H1 (cell line): ENCODE results near the gene SPATA31D1. TPM values are rescaled to one million over a fixed set of nuclear protein-coding genes. Genes with fewer than 3 reads are reported as not detected.

ENCODE experiments used
- CTCF ChIA-PET: fragments of 300-600 bp; sonication (Branson Sonifier 250); formaldehyde crosslinking; loops from one replicate; lab custom pipeline; 2021; ENCODE audit not compliant: partially characterized antibody; lab: Charles Lee
- POLR2A ChIA-PET: fragments of 300-600 bp; sonication (Branson Sonifier 250); formaldehyde crosslinking; loops from one replicate; lab custom pipeline; 2021; ENCODE audit warnings: inconsistent platforms; ENCODE audit not compliant: partially characterized antibody; lab: Charles Lee
- DNase-seq, 2 experiments: peaks; one replicate each; pipeline versions ENCODE4 v3.0.0 to v3.0.0-alpha.2; 2010 to 2022; ENCODE audit warnings: low spot score in 2 of 2, low read depth in 1 of 2, mixed read lengths in 1 of 2
- FAIRE-seq: peaks from 2 replicates; lab custom pipeline; 2011; peaks lifted over from hg19 to GRCh38; lab: Jason Lieb, UNC
- H2AFZ ChIP-seq: 2 replicates; pipeline ENCODE4 v1.8.1; 2012; ENCODE audit warnings: low read length, inconsistent platforms
- H2AK5ac ChIP-seq: 2 replicates; pipeline ENCODE4 v1.6.1; 2013; ENCODE audit warnings: low read depth, low read length
- H2BK120ac ChIP-seq: replicated peaks from 2 replicates; pipeline ENCODE3; 2013; ENCODE audit warnings: low read depth, low read length, inconsistent platforms
- H2BK12ac ChIP-seq: 2 replicates; pipeline ENCODE4 v1.6.1; 2013; ENCODE audit warnings: low read depth, low read length
- H2BK15ac ChIP-seq: 2 replicates; pipeline ENCODE4 v1.6.1; 2013; ENCODE audit warnings: low read length
- H2BK20ac ChIP-seq: 2 replicates; pipeline ENCODE4 v1.6.1; 2013; ENCODE audit warnings: low read length
- H2BK5ac ChIP-seq: 2 replicates; pipeline ENCODE4 v1.6.1; 2013; ENCODE audit warnings: low read depth, low read length
- H3K14ac ChIP-seq: 2 replicates; pipeline ENCODE4 v1.6.1; 2013; ENCODE audit warnings: inconsistent platforms; ENCODE audit not compliant: insufficient read length
- H3K18ac ChIP-seq: 2 replicates; pipeline ENCODE4 v1.6.1; 2013; ENCODE audit warnings: low read length; ENCODE audit errors: extremely low read depth
- H3K23ac ChIP-seq: 2 replicates; pipeline ENCODE4 v1.6.1; 2013; ENCODE audit warnings: inconsistent platforms; ENCODE audit not compliant: insufficient read length
- H3K23me2 ChIP-seq: 2 replicates; pipeline ENCODE4 v1.6.1; 2013; ENCODE audit warnings: low read depth, low read length
- H3K27ac ChIP-seq: 2 replicates; pipeline ENCODE4 v1.6.1; 2011; ENCODE audit warnings: low read depth, low read length, inconsistent platforms
- H3K27me3 ChIP-seq, 4 experiments: replicated peaks in 1 of 4; 1 replicate in 1 of 4; 2 replicates in 3 of 4; pipeline versions ENCODE4 v1.6.1 to v1.8.1; 2011 to 2013; ENCODE audit warnings: low read length in 3 of 4, mild to moderate bottlenecking in 3 of 4, inconsistent platforms in 2 of 4, mixed read lengths in 2 of 4, moderate library complexity in 1 of 4; ENCODE audit not compliant: control insufficient read depth in 3 of 4, insufficient read depth in 3 of 4; ENCODE audit errors: extremely low read depth in 1 of 4
- H3K36me3 ChIP-seq, 4 experiments: 2 replicates each; pipeline versions ENCODE4 v1.6.1 to v1.8.1; 2011 to 2013; ENCODE audit warnings: mild to moderate bottlenecking in 4 of 4, low read length in 3 of 4, moderate library complexity in 2 of 4, control low read depth in 1 of 4, inconsistent platforms in 1 of 4; ENCODE audit not compliant: insufficient read depth in 4 of 4, control insufficient read depth in 2 of 4
- H3K4ac ChIP-seq: replicated peaks from 2 replicates; pipeline ENCODE3; 2013; ENCODE audit warnings: low read length, low read depth, mixed read lengths, inconsistent platforms; ENCODE audit not compliant: insufficient read length
- H3K4me1 ChIP-seq, 4 experiments: replicated peaks in 1 of 4; 1 replicate in 1 of 4; 2 replicates in 3 of 4; pipeline versions ENCODE4 v1.6.1 to v1.8.1; 2011 to 2013; ENCODE audit warnings: low read length in 3 of 4, inconsistent platforms in 2 of 4, mixed read lengths in 1 of 4; ENCODE audit not compliant: insufficient read depth in 4 of 4, control insufficient read depth in 3 of 4
- H3K4me2 ChIP-seq, 2 experiments: 2 replicates each; pipeline versions ENCODE4 v1.6.1 to v1.8.1; 2011 to 2013; ENCODE audit warnings: low read depth in 2 of 2, low read length in 2 of 2, control low read depth in 1 of 2, inconsistent platforms in 1 of 2, mild to moderate bottlenecking in 1 of 2; ENCODE audit not compliant: insufficient read depth in 1 of 2
- H3K4me3 ChIP-seq, 4 experiments: fragments of 200-600, 300-600 bp in 1 of 4; sonication (generic), shearing (Covaris generic), sonication (Bioruptor Twin) in 1 of 4; 2 replicates each; pipeline versions ENCODE4 v1.5.1 to v1.8.1; 2011 to 2016; ENCODE audit warnings: low read length in 4 of 4, low read depth in 3 of 4, control low read depth in 2 of 4, inconsistent platforms in 2 of 4, mild to moderate bottlenecking in 2 of 4, mixed read lengths in 1 of 4, moderate library complexity in 1 of 4; ENCODE audit not compliant: insufficient read depth in 2 of 4; ENCODE audit errors: extremely low read depth in 1 of 4
- H3K56ac ChIP-seq: replicated peaks from 2 replicates; pipeline ENCODE3; 2013; ENCODE audit warnings: low read depth, mild to moderate bottlenecking, mixed read lengths, low read length, inconsistent platforms; ENCODE audit not compliant: insufficient read length
- H3K79me1 ChIP-seq: 2 replicates; pipeline ENCODE4 v1.6.1; 2013; ENCODE audit warnings: low read depth, low read length, control low read depth
- H3K79me2 ChIP-seq, 2 experiments: 2 replicates each; pipeline versions ENCODE4 v1.6.1 to v1.8.1; 2012 to 2013; ENCODE audit warnings: low read length in 2 of 2, mild to moderate bottlenecking in 2 of 2, inconsistent platforms in 1 of 2; ENCODE audit not compliant: insufficient read depth in 2 of 2, control insufficient read depth in 1 of 2
- H3K9ac ChIP-seq, 4 experiments: replicated peaks in 1 of 4; 1 replicate in 1 of 4; 2 replicates in 3 of 4; pipeline versions ENCODE4 v1.6.1 to v1.8.1; 2011 to 2013; ENCODE audit warnings: low read depth in 3 of 4, low read length in 3 of 4, control low read depth in 2 of 4, mild to moderate bottlenecking in 2 of 4, moderate library complexity in 2 of 4, inconsistent platforms in 1 of 4; ENCODE audit errors: extremely low read depth in 1 of 4
- H3K9me3 ChIP-seq, 2 experiments: 2 replicates each; pipeline versions ENCODE4 v1.6.1 to v1.8.1; 2012 to 2013; ENCODE audit warnings: mild to moderate bottlenecking in 2 of 2, moderate library complexity in 2 of 2, control low read depth in 1 of 2, inconsistent platforms in 1 of 2, low read depth in 1 of 2, low read length in 1 of 2, mixed read lengths in 1 of 2; ENCODE audit not compliant: insufficient read depth in 2 of 2
- H4K20me1 ChIP-seq, 2 experiments: replicated peaks in 1 of 2; 2 replicates each; pipeline versions ENCODE3 to v1.8.1; 2011 to 2013; ENCODE audit warnings: inconsistent platforms in 2 of 2, low read length in 2 of 2, mild to moderate bottlenecking in 1 of 2; ENCODE audit not compliant: insufficient read depth in 2 of 2, control insufficient read depth in 1 of 2
- H4K5ac ChIP-seq: 2 replicates; pipeline ENCODE4 v1.6.1; 2013; ENCODE audit warnings: low read length, low read depth, mixed read lengths, inconsistent platforms; ENCODE audit not compliant: insufficient read length
- H4K8ac ChIP-seq: 2 replicates; pipeline ENCODE4 v1.8.0; 2013; ENCODE audit warnings: mild to moderate bottlenecking, moderate library complexity, low read length, inconsistent platforms; ENCODE audit not compliant: insufficient read depth; ENCODE audit errors: extremely low read depth
- H4K91ac ChIP-seq: replicated peaks from 2 replicates; pipeline ENCODE3; 2013; ENCODE audit warnings: low read length, mixed read lengths, inconsistent platforms; ENCODE audit not compliant: insufficient read length
- BACH1 ChIP-seq: IDR thresholded peaks from 2 replicates; pipeline ENCODE4 v1.6.1; 2012; ENCODE audit warnings: low read length, improper control_type of control experiment
- CEBPB ChIP-seq: IDR thresholded peaks from 2 replicates; pipeline ENCODE4 v1.6.1; 2012; ENCODE audit warnings: low read depth, low read length
- CHD1 ChIP-seq: IDR thresholded peaks from 2 replicates; pipeline ENCODE4 v1.6.1; 2012; ENCODE audit warnings: low read depth, low read length, improper control_type of control experiment
- HDAC2 ChIP-seq, 2 experiments: fragments of 300-600 bp in 1 of 2; sonication (generic) in 1 of 2; IDR thresholded peaks; 2 replicates each; pipeline ENCODE4 v1.6.1; 2011 to 2012; ENCODE audit warnings: low read depth in 2 of 2, low read length in 2 of 2, mild to moderate bottlenecking in 2 of 2, moderate library complexity in 2 of 2, borderline replicate concordance in 1 of 2, inconsistent platforms in 1 of 2
- HDAC6 ChIP-seq: IDR thresholded peaks from one replicate; pipeline ENCODE4 v1.7.1; 2012; ENCODE audit warnings: low read depth, mild to moderate bottlenecking, inconsistent platforms, low read length, moderate library complexity
- KDM4A ChIP-seq: IDR thresholded peaks from one replicate; pipeline ENCODE4 v1.7.1; 2012; ENCODE audit warnings: low read depth, mild to moderate bottlenecking, moderate library complexity, low read length, inconsistent platforms; ENCODE audit not compliant: severe bottlenecking
- NRF1 ChIP-seq: IDR thresholded peaks from 2 replicates; pipeline ENCODE4 v1.6.1; 2011; ENCODE audit warnings: mild to moderate bottlenecking, low read depth, low read length, improper control_type of control experiment
- POLR2A ChIP-seq, 2 experiments: IDR thresholded peaks; 1 replicate in 1 of 2; 2 replicates in 1 of 2; pipeline ENCODE4 v1.6.1; 2011; ENCODE audit warnings: low read depth in 2 of 2, low read length in 2 of 2, mild to moderate bottlenecking in 2 of 2; ENCODE audit errors: control extremely low read depth in 1 of 2
- POU5F1 ChIP-seq: IDR thresholded peaks from 2 replicates; pipeline ENCODE4 v1.6.1; 2011; ENCODE audit warnings: low read depth, mild to moderate bottlenecking, low read length, moderate library complexity
- RXRA ChIP-seq: IDR thresholded peaks from 2 replicates; pipeline ENCODE4 v1.6.1; 2011; ENCODE audit warnings: low read depth, mild to moderate bottlenecking, low read length, moderate library complexity; ENCODE audit not compliant: insufficient read depth
- SP1 ChIP-seq: IDR thresholded peaks from 2 replicates; pipeline ENCODE4 v1.6.1; 2011; ENCODE audit warnings: low read depth, low read length
- SRF ChIP-seq: IDR thresholded peaks from 2 replicates; pipeline ENCODE4 v1.6.1; 2011; ENCODE audit warnings: mild to moderate bottlenecking, low read depth, low read length, moderate library complexity
- SUZ12 ChIP-seq: fragments of 200-600 bp; sonication (generic); IDR thresholded peaks from 2 replicates; pipeline ENCODE4 v1.6.1; 2012; ENCODE audit warnings: mild to moderate bottlenecking, inconsistent platforms, low read length, moderate library complexity, mixed read lengths
- WGBS, 2 experiments: shearing (Covaris generic) in 1 of 2; methylation state at CpG; one replicate each; pipeline versions ENCODE4 v1.1.6 to v1.1.7; 2013 to 2015; ENCODE audit warnings: low lambda C conversion rate in 2 of 2, mixed read lengths in 2 of 2, inconsistent platforms in 1 of 2, low coverage in 1 of 2, missing lambda C conversion rate in 1 of 2; ENCODE audit not compliant: insufficient replicate concordance in 2 of 2, insufficient coverage in 1 of 2, insufficient read length in 1 of 2; ENCODE audit errors: extremely low coverage in 1 of 2, missing lambda C conversion rate in 1 of 2; 5-methylcytosine and 5-hydroxymethylcytosine counted together
- polyA plus RNA-seq, 7 experiments: library from polyadenylated mRNA; depleted of rRNA in 3 of 7; stranded (reverse) in 5 of 7; unstranded in 2 of 7; fragments of >200 nt in 5 of 7; fragments of 200-250 nt in 2 of 7; gene quantifications; 1 replicate in 5 of 7; 2 replicates in 1 of 7; 4 replicates in 1 of 7; pipeline versions ENCODE4 v1.2.1 to v1.2.3, GENCODE V29; 2011 to 2013; ENCODE audit warnings: missing spikeins in 2 of 7, mixed read lengths in 2 of 7
- total RNA-seq: library from RNA; stranded (reverse); fragmentation: NEBNext Ultra II Directional; extraction: Animal tissue kit (Norgen Biotek cat#: 25700); gene quantifications from 2 replicates; pipeline ENCODE4 v1.2.1, GENCODE V29; 2021
- TF ChIP-seq, protein P1 (sequence below): IDR thresholded peaks from 2 replicates; pipeline ENCODE4 v1.6.1; 2011; ENCODE audit warnings: low read length, improper control_type of control experiment

SPATA31D1 gene
- total and polyA plus RNA-seq, 2 of the 8 experiments (the other 6 are each of a cell fraction or from before 2014, with no cell fraction given), result not detected

DNA sequence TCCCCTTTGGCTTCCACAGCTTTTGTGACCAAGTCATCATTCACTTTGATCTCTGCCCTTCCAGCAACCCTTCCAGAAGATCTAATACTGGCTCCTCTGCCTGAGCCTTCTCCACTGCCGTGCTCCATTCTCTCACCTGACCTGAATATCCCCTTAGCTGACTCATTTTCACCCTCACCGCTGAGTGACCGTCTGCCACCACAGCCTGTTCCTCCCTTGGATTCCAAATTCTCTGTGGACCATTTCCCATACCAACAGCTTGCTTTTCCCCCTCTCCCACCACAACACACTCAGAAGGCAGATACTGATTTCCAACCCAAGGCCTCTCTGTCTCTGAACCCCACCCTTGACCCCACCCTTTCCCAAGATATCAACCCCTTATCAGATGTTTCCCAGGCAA is 20.5 kb upstream of the SPATA31D1 start:
- ChIA-PET POLR2A (no interaction called here), CTCF (no interaction called here)
- H4K91ac ChIP-seq, result no peak overlapping the region
- no peak overlapping the region for H3K56ac ChIP-seq
- no peak overlapping the region for H2BK15ac ChIP-seq
- no peaks in the 10 kb centered on the region for H3K79me1 ChIP-seq
- WGBS, 2 experiments, result 96% methylated on average over 3 of the region's 3 CpGs; no CpG with 5 or more reads in 1 of the 2 experiments
- no peak overlapping the region for H3K23ac ChIP-seq
- H2BK120ac ChIP-seq, result no peak overlapping the region
- H3K23me2 ChIP-seq, result no peaks in the 10 kb centered on the region
- no peak overlapping the region for H2AK5ac ChIP-seq
- peaks cover 0 to 2% of the 10 kb centered on the region in 2 experiments; a peak in 1 of 4 replicates for H3K9me3 ChIP-seq
- no peak overlapping the region for H2AFZ ChIP-seq
- no peaks in the 10 kb centered on the region for H3K36me3 ChIP-seq
- H2BK12ac ChIP-seq, result no peak overlapping the region
- no peak overlapping the region for H3K9ac ChIP-seq
- no peaks in the 10 kb centered on the region for H3K27me3 ChIP-seq
- no peak overlapping the region for H3K14ac ChIP-seq
- H4K8ac ChIP-seq, result no peak overlapping the region
- FAIRE-seq (no peak), DNase-seq (no peak)
- no peak overlapping the region for H3K4me2 ChIP-seq
- H3K18ac ChIP-seq, result no peak overlapping the region
- H2BK20ac ChIP-seq, result no peak overlapping the region
- no peak overlapping the region for H2BK5ac ChIP-seq
- H3K4me1 ChIP-seq, result no peaks in the 10 kb centered on the region
- H4K20me1 ChIP-seq, result no peaks in the 10 kb centered on the region
- no peaks in the 10 kb centered on the region for H3K79me2 ChIP-seq
- no peak overlapping the region for H4K5ac ChIP-seq
- H3K4me3 ChIP-seq, result no peak overlapping the region
- H3K4ac ChIP-seq, result no peak overlapping the region
- no peak overlapping the region for H3K27ac ChIP-seq
- TF ChIP-seq, protein P1, sequence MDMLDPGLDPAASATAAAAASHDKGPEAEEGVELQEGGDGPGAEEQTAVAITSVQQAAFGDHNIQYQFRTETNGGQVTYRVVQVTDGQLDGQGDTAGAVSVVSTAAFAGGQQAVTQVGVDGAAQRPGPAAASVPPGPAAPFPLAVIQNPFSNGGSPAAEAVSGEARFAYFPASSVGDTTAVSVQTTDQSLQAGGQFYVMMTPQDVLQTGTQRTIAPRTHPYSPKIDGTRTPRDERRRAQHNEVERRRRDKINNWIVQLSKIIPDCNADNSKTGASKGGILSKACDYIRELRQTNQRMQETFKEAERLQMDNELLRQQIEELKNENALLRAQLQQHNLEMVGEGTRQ, result no peak
- TF ChIP-seq SUZ12, result no peak
- TF ChIP-seq POLR2A (IDR thresholded peaks at IDR 0.05; ENCODE audit: control extremely low read depth in 1 of 2, low read depth in 2 of 2, low read length in 2 of 2), result no peak
- no peak for TF ChIP-seq NRF1
- TF ChIP-seq RXRA, result no peak
- no peak for TF ChIP-seq SP1
- no peak for TF ChIP-seq HDAC2 (IDR thresholded peaks at IDR 0.05; ENCODE audit: borderline replicate concordance in 1 of 2, low read depth in 2 of 2, low read length in 2 of 2)
- no peak for TF ChIP-seq POU5F1
- TF ChIP-seq CEBPB, result no peak
- TF ChIP-seq BACH1, result no peak
- TF ChIP-seq KDM4A, result no peak
- TF ChIP-seq SRF, result no peak
- no peak for TF ChIP-seq CHD1
- TF ChIP-seq HDAC6, result no peak
